ENCODE results near the gene LCE3B.
A peak's percentile ranks its signal among the peaks of the same experiment; 100 is the strongest.

LCE3B gene

DNA sequence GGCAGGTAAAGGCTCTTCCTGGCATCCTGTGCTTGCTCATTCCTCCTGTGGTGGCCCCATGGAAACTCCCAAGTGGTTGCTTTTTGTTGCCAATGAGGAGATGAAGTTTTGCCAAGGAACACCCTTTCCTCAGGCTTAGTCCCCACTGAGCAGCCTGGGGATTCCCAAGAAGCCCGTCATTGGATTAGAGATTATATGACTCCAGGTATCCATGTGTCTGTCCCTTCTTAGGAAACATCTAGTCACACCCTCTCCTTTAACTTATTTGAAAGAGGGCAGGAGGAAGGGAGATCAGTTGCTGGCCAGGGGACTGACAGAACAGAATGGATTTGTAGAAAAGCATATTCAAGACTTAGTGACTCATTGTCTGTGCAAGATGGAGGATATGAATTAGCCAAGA, 13.1 kb downstream of the LCE3B start:
- TF ChIP-seq, protein P1, sequence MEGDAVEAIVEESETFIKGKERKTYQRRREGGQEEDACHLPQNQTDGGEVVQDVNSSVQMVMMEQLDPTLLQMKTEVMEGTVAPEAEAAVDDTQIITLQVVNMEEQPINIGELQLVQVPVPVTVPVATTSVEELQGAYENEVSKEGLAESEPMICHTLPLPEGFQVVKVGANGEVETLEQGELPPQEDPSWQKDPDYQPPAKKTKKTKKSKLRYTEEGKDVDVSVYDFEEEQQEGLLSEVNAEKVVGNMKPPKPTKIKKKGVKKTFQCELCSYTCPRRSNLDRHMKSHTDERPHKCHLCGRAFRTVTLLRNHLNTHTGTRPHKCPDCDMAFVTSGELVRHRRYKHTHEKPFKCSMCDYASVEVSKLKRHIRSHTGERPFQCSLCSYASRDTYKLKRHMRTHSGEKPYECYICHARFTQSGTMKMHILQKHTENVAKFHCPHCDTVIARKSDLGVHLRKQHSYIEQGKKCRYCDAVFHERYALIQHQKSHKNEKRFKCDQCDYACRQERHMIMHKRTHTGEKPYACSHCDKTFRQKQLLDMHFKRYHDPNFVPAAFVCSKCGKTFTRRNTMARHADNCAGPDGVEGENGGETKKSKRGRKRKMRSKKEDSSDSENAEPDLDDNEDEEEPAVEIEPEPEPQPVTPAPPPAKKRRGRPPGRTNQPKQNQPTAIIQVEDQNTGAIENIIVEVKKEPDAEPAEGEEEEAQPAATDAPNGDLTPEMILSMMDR (IDR thresholded peaks at IDR 0.05; ENCODE audit: insufficient read depth, low read depth, low read length, missing control alignments): no peak
- peak; percentile 67 for DNase-seq (ENCODE audit: low read depth)
- H3K4me3 ChIP-seq (ENCODE audit: low read length): no peak overlapping the region

DNA sequence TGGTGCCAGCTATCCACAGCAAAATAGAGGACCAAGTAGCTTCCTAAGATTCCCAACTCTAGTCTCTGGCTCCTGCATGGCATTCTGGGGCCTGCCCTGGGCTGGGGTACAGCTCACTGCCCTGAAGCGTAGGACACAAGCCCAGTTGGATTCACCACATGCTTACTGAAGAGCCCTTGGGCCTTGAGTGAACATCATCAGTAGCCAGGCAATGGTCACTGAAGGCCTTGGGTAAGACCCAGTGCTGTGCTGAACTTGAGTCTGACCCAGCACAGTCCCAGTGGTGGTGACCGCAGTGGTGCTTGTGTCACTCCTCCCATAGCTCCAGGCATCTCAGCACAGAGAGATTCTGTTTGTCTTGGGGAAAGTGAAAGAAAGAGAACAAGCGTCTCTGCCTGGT, 17.0 kb downstream of the LCE3B start:
- TF ChIP-seq, protein P1 (IDR thresholded peaks at IDR 0.05; ENCODE audit: insufficient read depth, low read depth, low read length, missing control alignments): no peak
- no peak for DNase-seq (ENCODE audit: low read depth)
- no peak overlapping the region for H3K4me3 ChIP-seq (ENCODE audit: low read length)

DNA sequence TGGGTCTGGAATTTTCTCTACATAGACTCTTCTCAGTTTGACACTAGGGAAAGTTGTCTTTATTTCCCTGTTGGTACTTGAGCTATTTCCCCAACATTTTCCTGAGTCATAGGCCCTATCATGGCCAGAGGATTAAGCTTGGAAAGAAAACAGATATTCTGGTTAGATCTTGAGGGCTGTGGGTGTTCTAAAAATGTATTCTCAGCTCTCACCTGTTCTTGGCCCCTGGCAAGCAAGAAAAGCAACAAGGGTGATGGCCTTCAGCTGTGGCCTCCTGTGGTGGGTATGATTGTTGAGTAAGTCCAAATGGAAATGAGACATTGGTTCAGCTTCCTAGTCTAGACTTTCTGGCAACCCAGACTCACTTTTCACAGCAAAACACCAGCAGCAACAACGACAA, 26.7 kb downstream of the LCE3B start:
- H3K4me3 ChIP-seq (ENCODE audit: low read length): no peak overlapping the region
- TF ChIP-seq, protein P1 (IDR thresholded peaks at IDR 0.05; ENCODE audit: insufficient read depth, low read depth, low read length, missing control alignments): no peak
- no peak for DNase-seq (ENCODE audit: low read depth)

DNA sequence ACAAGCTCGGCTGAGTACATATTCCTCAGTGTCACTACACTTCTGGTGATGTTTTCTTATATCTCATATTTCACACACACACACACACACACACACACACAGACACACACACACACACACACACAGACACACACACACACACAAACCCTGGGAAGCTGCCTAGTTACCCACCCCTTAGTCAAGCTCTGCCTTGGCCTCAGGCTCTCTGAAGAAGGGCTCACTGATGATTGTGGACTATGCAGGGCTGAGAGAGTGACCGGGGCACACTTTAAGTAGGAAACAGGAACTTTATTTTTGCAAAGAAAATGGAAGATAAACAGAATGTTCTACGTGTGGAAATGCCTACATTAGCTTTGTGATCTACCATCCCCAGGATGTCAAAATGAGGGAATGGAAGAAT, 30.3 kb downstream of the LCE3B start:
- no peak overlapping the region for H3K4me3 ChIP-seq (ENCODE audit: low read length)
- TF ChIP-seq, protein P1 (IDR thresholded peaks at IDR 0.05; ENCODE audit: insufficient read depth, low read depth, low read length, missing control alignments): no peak
- no peak for DNase-seq (ENCODE audit: low read depth)

DNA sequence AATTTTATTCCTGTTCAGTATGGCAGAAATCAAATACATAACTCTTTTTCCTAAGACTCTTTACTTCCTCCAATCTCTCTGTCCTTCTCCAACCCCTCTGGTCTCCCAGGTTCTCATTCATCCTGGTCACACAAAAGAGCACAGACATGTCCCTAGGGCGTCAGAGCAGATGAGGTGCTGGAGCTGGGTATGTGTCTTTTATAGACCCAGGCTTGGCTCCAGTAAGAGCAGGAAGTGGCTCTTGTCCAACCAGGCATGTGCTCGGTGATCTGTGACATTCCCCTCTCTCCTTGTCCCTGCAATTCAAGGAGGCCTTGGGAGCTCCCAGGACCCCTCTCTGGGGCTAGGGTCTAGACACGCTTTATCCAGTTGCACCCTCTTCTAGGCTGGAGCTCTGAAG, 31.5 kb downstream of the LCE3B start:
- TF ChIP-seq, protein P1 (IDR thresholded peaks at IDR 0.05; ENCODE audit: insufficient read depth, low read depth, low read length, missing control alignments): no peak
- DNase-seq (ENCODE audit: low read depth): no peak
- H3K4me3 ChIP-seq (ENCODE audit: low read length): no peak overlapping the region

DNA sequence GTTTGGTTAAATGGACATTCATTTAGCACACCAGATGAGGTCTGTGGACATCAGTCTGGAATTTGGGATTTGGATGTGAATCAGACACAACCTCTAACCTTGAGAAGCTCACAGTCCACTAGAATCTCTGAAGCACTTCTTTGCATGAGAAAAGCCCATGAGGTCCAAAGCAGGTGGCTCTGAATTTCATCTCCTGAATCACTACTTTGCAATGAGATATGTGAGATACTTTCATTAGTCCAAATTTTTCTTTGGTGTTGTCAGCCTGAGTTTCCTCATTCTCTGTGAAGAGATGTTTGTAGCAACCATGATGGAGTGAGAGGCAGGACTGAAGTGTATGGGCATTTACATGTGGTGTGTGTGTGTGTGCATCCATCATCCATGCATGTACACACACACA, 33.0 kb downstream of the LCE3B start:
- TF ChIP-seq, protein P1 (IDR thresholded peaks at IDR 0.05; ENCODE audit: insufficient read depth, low read depth, low read length, missing control alignments): no peak
- DNase-seq (ENCODE audit: low read depth): no peak

DNA sequence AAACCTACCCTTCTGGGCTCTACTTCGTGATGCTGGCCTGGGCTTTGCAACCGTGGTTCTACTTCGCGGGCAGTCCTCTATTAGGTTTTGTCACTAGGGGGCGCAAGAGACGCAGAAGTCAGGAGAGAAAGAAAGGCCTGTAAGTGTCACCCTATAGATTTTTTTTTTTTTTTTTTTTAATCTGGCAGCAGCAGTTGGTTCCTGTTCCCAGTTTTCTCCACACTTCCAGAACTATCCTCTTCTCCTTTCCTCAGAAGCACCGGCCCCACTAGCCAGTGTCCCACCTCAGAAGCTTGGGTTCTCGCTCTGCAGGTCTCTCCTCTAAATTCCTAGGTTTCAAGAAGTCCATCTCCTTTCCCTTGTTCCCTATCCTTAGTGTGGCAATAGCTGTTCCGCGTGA, 40.5 kb downstream of the LCE3B start:
- no peak overlapping the region for H3K4me3 ChIP-seq (ENCODE audit: low read length)
- TF ChIP-seq, protein P1 (IDR thresholded peaks at IDR 0.05; ENCODE audit: insufficient read depth, low read depth, low read length, missing control alignments): peak; percentile 86
- peak; percentile 79 for DNase-seq (ENCODE audit: low read depth)

More for the DNA sequence above, 33.0 kb downstream of the LCE3B start:
- H3K4me3 ChIP-seq (ENCODE audit: low read length): no peak overlapping the region
